ENCODE measurements around the gene PDPK1.
"Not testable (repeated sequence)": the region's sequence is repeated elsewhere in the genome, so short reads cannot be mapped to it uniquely, and the experiment has no call there.

The PDPK1 gene

DNA sequence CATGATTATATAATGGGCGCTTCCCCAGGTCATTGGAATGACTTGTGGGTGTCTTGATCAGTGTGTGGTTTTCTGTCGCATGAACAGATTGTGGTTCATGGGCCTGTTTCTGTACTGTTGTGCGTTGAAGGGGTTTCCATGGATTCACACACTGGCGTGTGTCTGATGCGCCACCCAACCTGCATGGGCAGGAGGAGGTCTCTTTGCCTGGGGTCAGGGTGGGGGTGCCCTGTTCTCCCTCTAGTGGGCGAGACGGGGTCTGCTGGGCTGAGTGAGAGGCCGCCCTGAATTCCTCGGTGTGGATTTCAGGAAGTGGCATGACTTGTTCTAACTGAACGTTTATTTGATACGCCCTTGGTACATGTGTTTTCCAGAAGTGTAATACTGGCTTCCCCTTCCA is 42.3 kb downstream of the PDPK1 start:
- H2BK15ac ChIP-seq (ENCODE audit: low read depth, poor library complexity, severe bottlenecking); H2BK5ac ChIP-seq (ENCODE audit: low read depth, low read length, poor library complexity, severe bottlenecking); H3K9ac ChIP-seq (ENCODE audit: low read length); H3K4me3 ChIP-seq (ENCODE audit: insufficient read depth in 1 of 2, low read depth in 1 of 2, low read length in 2 of 2); H3K36me3 ChIP-seq (ENCODE audit: control insufficient read depth in 1 of 2, insufficient read depth in 2 of 2, low read depth in 1 of 2, low read length in 2 of 2); H2BK12ac ChIP-seq (ENCODE audit: low read length in 2 of 2); H3K79me1 ChIP-seq (replicated peaks; ENCODE audit: low read length, poor library complexity, severe bottlenecking); H3K14ac ChIP-seq (ENCODE audit: low read length in 2 of 2); H3K23ac ChIP-seq (ENCODE audit: low read length in 2 of 2); H3K4me2 ChIP-seq (ENCODE audit: low read length, poor library complexity, severe bottlenecking); H3K18ac ChIP-seq (ENCODE audit: low read depth in 1 of 2, low read length in 2 of 2); H3K4me1 ChIP-seq (ENCODE audit: control insufficient read depth, insufficient read depth, low read depth, low read length); H4K8ac ChIP-seq (ENCODE audit: low read length); H4K91ac ChIP-seq (ENCODE audit: low read length); H2AFZ ChIP-seq (ENCODE audit: low read depth, low read length); H2AK5ac ChIP-seq (ENCODE audit: low read length, severe bottlenecking); H3K9me3 ChIP-seq (ENCODE audit: control insufficient read depth, low read length); H3K4ac ChIP-seq (ENCODE audit: low read depth in 1 of 2, low read length in 2 of 2); H2BK120ac ChIP-seq (ENCODE audit: low read depth, low read length); DNase-seq; H3K27ac ChIP-seq (ENCODE audit: low read length, poor library complexity, severe bottlenecking); H3K27me3 ChIP-seq (ENCODE audit: control insufficient read depth in 1 of 2, insufficient read depth in 1 of 2, low read length in 2 of 2): not testable (repeated sequence)
- WGBS = no CpG with 5 or more reads among the region's 11 CpGs

- not testable (repeated sequence) for H2BK120ac ChIP-seq (ENCODE audit: low read depth, low read length); H3K27me3 ChIP-seq (ENCODE audit: control insufficient read depth in 1 of 2, insufficient read depth in 1 of 2, low read length in 2 of 2); H3K9ac ChIP-seq (ENCODE audit: low read length); H3K9me3 ChIP-seq (ENCODE audit: control insufficient read depth, low read length); H3K23ac ChIP-seq (ENCODE audit: low read length in 2 of 2); H3K27ac ChIP-seq (ENCODE audit: low read length, poor library complexity, severe bottlenecking); H3K14ac ChIP-seq (ENCODE audit: low read length in 2 of 2); H2BK15ac ChIP-seq (ENCODE audit: low read depth, poor library complexity, severe bottlenecking); DNase-seq; H2AK5ac ChIP-seq (ENCODE audit: low read length, severe bottlenecking); H3K4me3 ChIP-seq (ENCODE audit: insufficient read depth in 1 of 2, low read depth in 1 of 2, low read length in 2 of 2); H2BK5ac ChIP-seq (ENCODE audit: low read depth, low read length, poor library complexity, severe bottlenecking); H3K4ac ChIP-seq (ENCODE audit: low read depth in 1 of 2, low read length in 2 of 2); H2AFZ ChIP-seq (ENCODE audit: low read depth, low read length); H4K8ac ChIP-seq (ENCODE audit: low read length); H3K18ac ChIP-seq (ENCODE audit: low read depth in 1 of 2, low read length in 2 of 2); H2BK12ac ChIP-seq (ENCODE audit: low read length in 2 of 2); H3K4me1 ChIP-seq (ENCODE audit: control insufficient read depth, insufficient read depth, low read depth, low read length); H4K91ac ChIP-seq (ENCODE audit: low read length); H3K4me2 ChIP-seq (ENCODE audit: low read length, poor library complexity, severe bottlenecking)
- Histone ChIP-seq H3K79me1 (replicated peaks; ENCODE audit: low read length, poor library complexity, severe bottlenecking) (peaks cover 15% of the 10 kb centered on the region), H3K36me3 (ENCODE audit: control insufficient read depth in 1 of 2, insufficient read depth in 2 of 2, low read depth in 1 of 2, low read length in 2 of 2) (peaks cover 10 to 15% of the 10 kb centered on the region in 2 experiments)
- WGBS = no CpG with 5 or more reads among the region's 21 CpGs
Observed at GRCh38 chr16:2580818-2581217, 43.0 kb downstream of the PDPK1 start.

DNA sequence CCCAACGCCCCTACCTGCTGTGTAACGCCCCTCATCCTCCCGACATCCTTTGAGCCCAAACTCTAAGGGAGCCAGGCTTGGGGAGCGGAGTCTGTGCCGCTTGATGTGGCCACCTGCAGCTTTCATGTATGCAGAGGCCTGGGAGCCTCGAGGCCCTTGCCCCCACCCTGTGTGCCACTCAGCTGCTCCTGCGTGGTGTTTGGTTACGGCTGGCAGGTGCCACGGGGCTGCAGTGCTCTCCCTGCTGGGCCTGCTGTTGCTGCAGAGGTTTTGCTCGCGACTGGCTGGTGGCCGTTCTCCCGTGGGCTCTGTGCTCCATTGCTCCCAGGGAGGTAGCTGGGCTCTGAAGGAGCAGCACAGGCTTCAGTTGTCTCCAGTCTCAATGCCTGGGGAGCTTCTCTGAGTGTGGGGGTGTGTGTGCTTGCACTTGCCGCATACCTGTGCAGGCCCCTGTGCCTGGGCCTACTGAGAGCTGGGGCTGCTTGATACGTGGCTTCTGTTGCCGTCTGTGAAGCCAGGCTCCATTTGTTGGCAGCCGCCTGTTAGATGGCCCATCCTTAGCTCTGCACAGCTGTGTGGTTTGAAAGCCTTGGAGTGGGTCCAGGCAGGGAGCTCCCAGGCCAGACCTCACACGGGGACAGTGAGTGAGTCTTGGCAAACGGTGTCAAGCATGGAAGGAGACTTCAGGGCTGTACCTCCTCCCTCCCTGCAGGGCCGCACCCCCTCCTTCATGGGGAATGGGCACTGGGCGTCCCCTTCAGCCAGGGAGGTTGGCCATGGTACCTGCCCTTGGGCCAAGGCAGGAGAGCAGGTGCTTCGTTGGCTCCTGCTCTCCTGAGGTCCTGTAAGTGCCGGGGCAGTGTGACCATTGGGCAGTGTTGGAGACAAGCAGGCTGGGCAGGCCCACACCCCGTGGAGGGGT is 47.2 kb downstream of the PDPK1 start:
- Histone ChIP-seq H3K4me3 (ENCODE audit: insufficient read depth in 1 of 2, low read depth in 1 of 2, low read length in 2 of 2) (no peak overlapping the region), H3K9me3 (ENCODE audit: control insufficient read depth, low read length) (no peaks in the 10 kb centered on the region), H2AK5ac (ENCODE audit: low read length, severe bottlenecking) (no peak overlapping the region), H4K91ac (ENCODE audit: low read length) (no peak overlapping the region), H2BK12ac (ENCODE audit: low read length in 2 of 2) (no peak overlapping the region), H2AFZ (ENCODE audit: low read depth, low read length) (no peak overlapping the region), H3K18ac (ENCODE audit: low read depth in 1 of 2, low read length in 2 of 2) (no peak overlapping the region), H2BK15ac (ENCODE audit: low read depth, poor library complexity, severe bottlenecking) (no peak overlapping the region), H4K8ac (ENCODE audit: low read length) (no peak overlapping the region), H3K27ac (ENCODE audit: low read length, poor library complexity, severe bottlenecking) (no peak overlapping the region), H2BK5ac (ENCODE audit: low read depth, low read length, poor library complexity, severe bottlenecking) (no peak overlapping the region), H3K23ac (ENCODE audit: low read length in 2 of 2) (no peak overlapping the region), H3K9ac (ENCODE audit: low read length) (no peak overlapping the region), H2BK120ac (ENCODE audit: low read depth, low read length) (no peak overlapping the region), H3K79me1 (replicated peaks; ENCODE audit: low read length, poor library complexity, severe bottlenecking) (peaks cover 40% of the 10 kb centered on the region), H3K14ac (ENCODE audit: low read length in 2 of 2) (no peak overlapping the region), H3K4me1 (ENCODE audit: control insufficient read depth, insufficient read depth, low read depth, low read length) (no peaks in the 10 kb centered on the region), H3K36me3 (ENCODE audit: control insufficient read depth in 1 of 2, insufficient read depth in 2 of 2, low read depth in 1 of 2, low read length in 2 of 2) (peaks cover 44 to 50% of the 10 kb centered on the region in 2 experiments), H3K4me2 (ENCODE audit: low read length, poor library complexity, severe bottlenecking) (no peak overlapping the region), H3K27me3 (ENCODE audit: control insufficient read depth in 1 of 2, insufficient read depth in 1 of 2, low read length in 2 of 2) (no peaks in the 10 kb centered on the region), H3K4ac (ENCODE audit: low read depth in 1 of 2, low read length in 2 of 2) (no peak overlapping the region)
- DNase-seq = no peak
- 96% methylated on average over 24 of the region's 24 CpGs for WGBS

- H3K79me1 ChIP-seq (replicated peaks; ENCODE audit: low read length, poor library complexity, severe bottlenecking) = peaks cover 44% of the 10 kb centered on the region
- WGBS = 96% methylated on average over 23 of the region's 25 CpGs
- H2BK15ac ChIP-seq (ENCODE audit: low read depth, poor library complexity, severe bottlenecking) = no peak overlapping the region
Observed at GRCh38 chr16:2585651-2586081, 47.8 kb downstream of the PDPK1 start.

More at GRCh38 chr16:2585651-2586081, 47.8 kb downstream of the PDPK1 start:
- H2AK5ac ChIP-seq (ENCODE audit: low read length, severe bottlenecking) = no peak overlapping the region
- H3K9me3 ChIP-seq (ENCODE audit: control insufficient read depth, low read length) = no peaks in the 10 kb centered on the region
- no peak overlapping the region for H2BK5ac ChIP-seq (ENCODE audit: low read depth, low read length, poor library complexity, severe bottlenecking)
- no peak overlapping the region for H2BK12ac ChIP-seq (ENCODE audit: low read length in 2 of 2)
- H3K23ac ChIP-seq (ENCODE audit: low read length in 2 of 2) = no peak overlapping the region
- no peak overlapping the region for H3K4ac ChIP-seq (ENCODE audit: low read depth in 1 of 2, low read length in 2 of 2)
- no peak overlapping the region for H3K4me2 ChIP-seq (ENCODE audit: low read length, poor library complexity, severe bottlenecking)
- no peak for DNase-seq
- no peak overlapping the region for H2AFZ ChIP-seq (ENCODE audit: low read depth, low read length)
- no peak overlapping the region for H4K91ac ChIP-seq (ENCODE audit: low read length)
- no peaks in the 10 kb centered on the region for H3K27me3 ChIP-seq (ENCODE audit: control insufficient read depth in 1 of 2, insufficient read depth in 1 of 2, low read length in 2 of 2)
- no peak overlapping the region for H3K27ac ChIP-seq (ENCODE audit: low read length, poor library complexity, severe bottlenecking)
- no peaks in the 10 kb centered on the region for H3K4me1 ChIP-seq (ENCODE audit: control insufficient read depth, insufficient read depth, low read depth, low read length)
- H3K14ac ChIP-seq (ENCODE audit: low read length in 2 of 2) = no peak overlapping the region
- peaks cover 49 to 55% of the 10 kb centered on the region in 2 experiments for H3K36me3 ChIP-seq (ENCODE audit: control insufficient read depth in 1 of 2, insufficient read depth in 2 of 2, low read depth in 1 of 2, low read length in 2 of 2)
- H3K18ac ChIP-seq (ENCODE audit: low read depth in 1 of 2, low read length in 2 of 2) = no peak overlapping the region
- H3K9ac ChIP-seq (ENCODE audit: low read length) = no peak overlapping the region
- no peak overlapping the region for H3K4me3 ChIP-seq (ENCODE audit: insufficient read depth in 1 of 2, low read depth in 1 of 2, low read length in 2 of 2)
- no peak overlapping the region for H4K8ac ChIP-seq (ENCODE audit: low read length)
- H2BK120ac ChIP-seq (ENCODE audit: low read depth, low read length) = no peak overlapping the region
